Ovary (tissue), 9 donors: ENCODE results near the gene SYTL3. TPM values are rescaled to one million over a fixed set of nuclear protein-coding genes. Genes with fewer than 3 reads are reported as not detected.
A peak's percentile ranks its signal among the peaks of the same experiment; 100 is the strongest.
"Not testable (repeated sequence)": the region's sequence is repeated elsewhere in the genome, so short reads cannot be mapped to it uniquely, and the experiment has no call there.

ENCODE experiments used
- DNase-seq, 5 donors: peaks; one replicate each; pipeline ENCODE4 v3.0.0-alpha.2; 2019 to 2020
- H3K27ac ChIP-seq, 2 donors: fragments of 200-600 bp; one replicate each; pipeline versions ENCODE4 v1.5.1 to v1.8.0; 2019 to 2022
- H3K27me3 ChIP-seq: fragments of 200-600 bp; one replicate; pipeline ENCODE4 v1.8.0; 2022
- H3K36me3 ChIP-seq: fragments of 200-600 bp; sonication (generic); one replicate; pipeline ENCODE4 v1.5.1; 2019
- H3K4me1 ChIP-seq: one replicate; pipeline ENCODE4 v1.8.1; 2013; ENCODE audit warnings: mild to moderate bottlenecking, moderate library complexity; ENCODE audit not compliant: insufficient read depth
- H3K4me3 ChIP-seq: fragments of 200-600 bp; sonication (generic); one replicate; pipeline ENCODE4 v1.5.1; 2017
- H3K9me3 ChIP-seq, 2 donors: fragments of 200-600 bp in 1 of 2; sonication (generic) in 1 of 2; one replicate each; pipeline versions ENCODE4 v1.5.1 to v1.8.1; 2013 to 2019; ENCODE audit warnings: mild to moderate bottlenecking in 1 of 2, moderate library complexity in 1 of 2
- CTCF ChIP-seq, 3 donors: fragments of 450-650 bp in 2 of 3; fragments of 200-600 bp in 1 of 3; IDR thresholded peaks; one replicate each; pipeline versions ENCODE4 v1.5.1 to v1.8.0; 2016 to 2022; ENCODE audit warnings: antibody characterized with exemption in 3 of 3, mild to moderate bottlenecking in 1 of 3
- EP300 ChIP-seq: sonication (generic); formaldehyde crosslinking; IDR thresholded peaks from one replicate; pipeline ENCODE4 v1.6.1; 2017; ENCODE audit warnings: antibody characterized with exemption
- POLR2A ChIP-seq: fragments of 450-650 bp; IDR thresholded peaks from one replicate; pipeline ENCODE4 v1.6.1; 2017; ENCODE audit warnings: antibody characterized with exemption, mild to moderate bottlenecking, moderate library complexity
- whole genome bisulfite sequencing, 3 donors: extraction: QIAGEN DNeasy Blood & Tissue Kit in 1 of 3; methylation state at CpG; one replicate each; pipeline versions ENCODE4 v1.1.5 to v1.1.7; 2013 to 2017; 5-methylcytosine and 5-hydroxymethylcytosine counted together
- intact Hi-C, 4 donors: fragments of 100-400 bp; cut with DNase I; formaldehyde crosslinking; loops; one replicate each; pipeline versions ENCODE4 v1.11.0 to v1.15.1; 2022 to 2023
- polyA plus RNA-seq, 2 donors: library from polyadenylated mRNA; stranded (reverse); fragments of 200-250 nt in 1 of 2; fragments of 350-450 nt in 1 of 2; fragmentation: Illumina TruSeq in 1 of 2; extraction: RNeasy Lipid Tissue Mini Kit (QIAGEN cat#74804) in 1 of 2; gene quantifications; one replicate each; pipeline ENCODE4 v1.2.3, GENCODE V29; 2013 to 2014
- total RNA-seq, 7 donors: library from RNA; depleted of rRNA in 2 of 7; stranded (reverse); fragments of >200 nt in 2 of 7; fragmentation: NEBNext Ultra II Directional in 3 of 7; extraction: Animal tissue kit (Norgen Biotek cat#: 25700) in 3 of 7; gene quantifications; one replicate each; pipeline versions ENCODE4 v1.1.0 to v1.2.4, GENCODE V29; 2016 to 2023
- donor health status: DM: no; HTN: no; CAD: no; lungs with moderate emphysema.
- donor health status: DM: no; HTN: no; CAD: no.
- donor health status: Bipolar disorder and iron deficiency.
- donor health status: DM: yes; HTN: yes; CAD: no.
- donor health status: DM: no; HTN: no; CAD: no.
- donor health status: DM: yes; HTN: yes; CAD: no.

Gene SYTL3
- total and polyA plus RNA-seq, 9 donors, result 1.7 to 7.8 (median 2.5) TPM

- Histone ChIP-seq H3K4me3 (no peak overlapping the region), H3K36me3 (no peaks in the 10 kb centered on the region), H3K27ac (peak overlapping the region in 1 of 2 donors; percentile 63), H3K27me3 (no peaks in the 10 kb centered on the region), H3K4me1 (peaks cover 10% of the 10 kb centered on the region), H3K9me3 (no peaks in the 10 kb centered on the region)
- WGBS, 3 donors, result 88 to 96% (median 93%) methylated on average over 15 of the region's 15 CpGs
- no peak for TF ChIP-seq CTCF (IDR thresholded peaks at IDR 0.05)
- no peak for TF ChIP-seq POLR2A
- TF ChIP-seq EP300, result no peak
- no peak for DNase-seq
- intact Hi-C loops, result no loop called here
Observed at GRCh38 chr6:158653577-158654354, 3.9 kb downstream of the SYTL3 start.

GRCh38 chr6:158654498-158654897 lies 4.6 kb downstream of the SYTL3 start:
- Histone ChIP-seq H3K4me3 (no peak overlapping the region), H3K4me1 (peaks cover 10% of the 10 kb centered on the region), H3K27ac (peak overlapping the region in 1 of 2 donors; percentile 63), H3K36me3 (no peaks in the 10 kb centered on the region), H3K9me3 (no peaks in the 10 kb centered on the region), H3K27me3 (no peaks in the 10 kb centered on the region)
- intact Hi-C loops, result no loop called here
- peak; percentile 74 to 85 (median 76) for DNase-seq
- 30 to 31% (median 30%) methylated on average over 6 of the region's 6 CpGs for WGBS, 3 donors
- no peak for TF ChIP-seq EP300
- peak; percentile 26 for TF ChIP-seq POLR2A
- no peak for TF ChIP-seq CTCF (IDR thresholded peaks at IDR 0.05)

GRCh38 chr6:158654960-158655489 lies 5.2 kb downstream of the SYTL3 start:
- Histone ChIP-seq H3K27ac (peak overlapping the region in 1 of 2 donors; percentile 63), H3K9me3 (no peaks in the 10 kb centered on the region), H3K4me3 (no peak overlapping the region), H3K4me1 (peaks cover 10% of the 10 kb centered on the region), H3K27me3 (no peaks in the 10 kb centered on the region), H3K36me3 (no peaks in the 10 kb centered on the region)
- TF ChIP-seq CTCF (IDR thresholded peaks at IDR 0.05) (no peak), EP300 (no peak), POLR2A (no peak)
- 62 to 77% (median 76%) methylated on average over 10 of the region's 10 CpGs for WGBS, 3 donors
- no peak for DNase-seq
- intact Hi-C loops, result no loop called here

- H3K27ac ChIP-seq, result no peak overlapping the region
- H3K4me3 ChIP-seq, result no peak overlapping the region
- H3K36me3 ChIP-seq, result no peaks in the 10 kb centered on the region
- WGBS, 3 donors, result 92% methylated on average over 22 of the region's 22 CpGs
- TF ChIP-seq CTCF (IDR thresholded peaks at IDR 0.05), result no peak
- no peak for TF ChIP-seq EP300
- TF ChIP-seq POLR2A, result no peak
- H3K27me3 ChIP-seq, result no peaks in the 10 kb centered on the region
- intact Hi-C loops, result no loop called here
- H3K4me1 ChIP-seq, result peaks cover 10% of the 10 kb centered on the region
- no peak for DNase-seq
- H3K9me3 ChIP-seq, result no peaks in the 10 kb centered on the region
Observed at GRCh38 chr6:158655569-158656450, 6.0 kb downstream of the SYTL3 start.

- intact Hi-C loops, result not testable (repeated sequence)
Observed at GRCh38 chr6:158656986-158657385, 7.1 kb downstream of the SYTL3 start.

More at GRCh38 chr6:158656986-158657385, 7.1 kb downstream of the SYTL3 start:
- not testable (repeated sequence) for H3K9me3 ChIP-seq, H3K36me3 ChIP-seq, H3K27ac ChIP-seq, H3K27me3 ChIP-seq, H3K4me3 ChIP-seq, DNase-seq
- 75 to 85% (median 82%) methylated on average over 9 of the region's 9 CpGs for WGBS, 3 donors
- peaks cover 10% of the 10 kb centered on the region for H3K4me1 ChIP-seq
